ENCODE measurements around the gene TOMM20.

TOMM20 gene

DNA sequence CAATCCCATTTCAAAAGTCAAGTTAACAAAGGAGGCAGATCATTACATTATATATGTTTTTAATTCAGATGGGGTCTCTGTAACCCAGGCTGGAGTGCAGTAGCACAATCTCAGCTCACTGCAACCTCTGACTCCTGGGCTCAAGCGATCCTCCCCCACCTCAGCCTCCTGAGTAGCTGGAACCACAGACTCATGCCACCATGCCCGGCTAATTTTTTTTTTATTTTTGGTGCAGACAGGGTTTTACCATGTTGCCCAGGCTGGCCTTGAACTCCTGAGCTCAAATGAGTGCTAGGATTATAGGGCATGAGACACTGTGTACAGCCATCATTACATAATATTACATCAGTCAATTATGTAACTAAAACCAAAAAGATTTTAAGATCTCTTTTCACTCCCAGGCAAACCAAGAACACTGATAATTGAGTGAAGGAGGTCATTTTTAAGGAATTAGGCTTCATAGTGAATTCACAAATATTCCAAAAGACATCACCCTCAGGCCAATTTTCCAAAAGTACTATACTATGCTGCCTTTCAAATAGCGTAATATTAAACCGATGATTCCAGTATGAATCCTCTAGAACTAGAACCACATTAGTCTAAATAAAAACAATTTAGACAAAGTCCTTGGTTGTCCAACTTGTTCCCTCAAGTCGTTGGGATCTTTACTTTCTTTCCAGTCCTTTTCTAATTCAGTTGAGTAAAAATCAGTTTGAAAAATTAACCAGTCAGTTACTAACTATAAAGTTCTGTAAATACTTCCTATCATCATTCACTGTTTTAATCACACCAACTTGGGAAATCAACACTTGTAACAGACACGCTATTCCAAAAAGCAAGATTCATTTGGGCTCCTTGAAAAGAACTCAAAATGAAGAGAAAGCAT lies 16.1 kb downstream of the TOMM20 start:
- Histone ChIP-seq H3K4me1 (ENCODE audit: insufficient read depth, poor library complexity, severe bottlenecking) (no peaks in the 10 kb centered on the region), H3K9me3 (ENCODE audit: severe bottlenecking) (no peaks in the 10 kb centered on the region), H3K36me3 (ENCODE audit: low read depth) (peaks cover 80% of the 10 kb centered on the region), H3K4me3 (ENCODE audit: severe bottlenecking) (no peak overlapping the region), H3K27me3 (ENCODE audit: insufficient read depth, poor library complexity, severe bottlenecking) (no peaks in the 10 kb centered on the region), H3K27ac (ENCODE audit: poor library complexity, severe bottlenecking) (no peak overlapping the region)
- no peak for ATAC-seq (ENCODE audit: low read depth)
- TF ChIP-seq, protein P1, sequence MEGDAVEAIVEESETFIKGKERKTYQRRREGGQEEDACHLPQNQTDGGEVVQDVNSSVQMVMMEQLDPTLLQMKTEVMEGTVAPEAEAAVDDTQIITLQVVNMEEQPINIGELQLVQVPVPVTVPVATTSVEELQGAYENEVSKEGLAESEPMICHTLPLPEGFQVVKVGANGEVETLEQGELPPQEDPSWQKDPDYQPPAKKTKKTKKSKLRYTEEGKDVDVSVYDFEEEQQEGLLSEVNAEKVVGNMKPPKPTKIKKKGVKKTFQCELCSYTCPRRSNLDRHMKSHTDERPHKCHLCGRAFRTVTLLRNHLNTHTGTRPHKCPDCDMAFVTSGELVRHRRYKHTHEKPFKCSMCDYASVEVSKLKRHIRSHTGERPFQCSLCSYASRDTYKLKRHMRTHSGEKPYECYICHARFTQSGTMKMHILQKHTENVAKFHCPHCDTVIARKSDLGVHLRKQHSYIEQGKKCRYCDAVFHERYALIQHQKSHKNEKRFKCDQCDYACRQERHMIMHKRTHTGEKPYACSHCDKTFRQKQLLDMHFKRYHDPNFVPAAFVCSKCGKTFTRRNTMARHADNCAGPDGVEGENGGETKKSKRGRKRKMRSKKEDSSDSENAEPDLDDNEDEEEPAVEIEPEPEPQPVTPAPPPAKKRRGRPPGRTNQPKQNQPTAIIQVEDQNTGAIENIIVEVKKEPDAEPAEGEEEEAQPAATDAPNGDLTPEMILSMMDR (IDR thresholded peaks at IDR 0.05; ENCODE audit: poor library complexity, severe bottlenecking) = no peak
- no peak for DNase-seq (ENCODE audit: low spot score)

DNA sequence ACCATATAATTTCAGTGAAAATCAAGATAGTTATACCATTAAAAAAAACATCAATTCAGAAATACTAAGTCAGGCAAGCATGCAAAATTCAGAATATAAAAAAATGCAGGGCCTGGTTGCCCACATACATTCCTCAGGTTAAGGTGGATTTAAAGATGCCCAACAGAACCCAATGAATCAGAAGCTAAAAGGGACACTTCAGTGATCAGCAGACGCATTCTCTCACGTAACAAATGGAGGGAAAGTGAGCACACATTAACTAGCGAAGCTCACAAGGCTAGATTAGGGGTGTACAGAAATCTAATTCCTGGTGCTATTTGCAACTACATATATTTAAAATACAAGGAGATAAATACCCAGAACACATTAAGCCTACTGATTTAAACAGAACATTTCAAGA lies 17.5 kb downstream of the TOMM20 start:
- Histone ChIP-seq H3K4me3 (ENCODE audit: severe bottlenecking) (no peak overlapping the region), H3K9me3 (ENCODE audit: severe bottlenecking) (no peaks in the 10 kb centered on the region), H3K27me3 (ENCODE audit: insufficient read depth, poor library complexity, severe bottlenecking) (no peaks in the 10 kb centered on the region), H3K4me1 (ENCODE audit: insufficient read depth, poor library complexity, severe bottlenecking) (no peaks in the 10 kb centered on the region), H3K27ac (ENCODE audit: poor library complexity, severe bottlenecking) (no peak overlapping the region), H3K36me3 (ENCODE audit: low read depth) (peaks cover 71% of the 10 kb centered on the region)
- TF ChIP-seq, protein P1 (IDR thresholded peaks at IDR 0.05; ENCODE audit: poor library complexity, severe bottlenecking) = no peak
- ATAC-seq (ENCODE audit: low read depth) (no peak), DNase-seq (ENCODE audit: low spot score) (no peak)

DNA sequence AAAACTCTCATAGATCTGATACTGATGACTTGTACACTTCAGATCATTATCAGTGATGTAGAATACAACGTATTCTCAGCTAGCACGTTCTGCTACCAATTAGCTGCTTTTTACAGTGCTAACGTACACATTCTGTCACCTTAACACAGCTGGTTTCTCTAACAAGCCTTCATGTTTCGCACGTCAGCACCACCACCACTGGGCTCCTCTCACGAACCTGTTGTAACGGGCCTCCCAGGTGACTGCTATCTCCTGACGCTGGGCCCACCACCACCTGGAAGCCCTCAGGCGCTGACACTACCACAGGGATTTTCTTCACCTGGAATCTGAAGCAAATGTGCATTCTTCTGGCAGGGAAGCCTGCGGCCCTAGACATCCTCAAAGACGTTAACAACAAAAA lies 19.8 kb downstream of the TOMM20 start:
- Histone ChIP-seq H3K4me1 (ENCODE audit: insufficient read depth, poor library complexity, severe bottlenecking) (peaks cover 3% of the 10 kb centered on the region), H3K27me3 (ENCODE audit: insufficient read depth, poor library complexity, severe bottlenecking) (no peaks in the 10 kb centered on the region), H3K36me3 (ENCODE audit: low read depth) (peaks cover 48% of the 10 kb centered on the region), H3K27ac (ENCODE audit: poor library complexity, severe bottlenecking) (no peak overlapping the region), H3K4me3 (ENCODE audit: severe bottlenecking) (no peak overlapping the region), H3K9me3 (ENCODE audit: severe bottlenecking) (no peaks in the 10 kb centered on the region)
- TF ChIP-seq, protein P1 (IDR thresholded peaks at IDR 0.05; ENCODE audit: poor library complexity, severe bottlenecking) = no peak
- no peak for DNase-seq (ENCODE audit: low spot score)
- ATAC-seq (ENCODE audit: low read depth) = no peak

DNA sequence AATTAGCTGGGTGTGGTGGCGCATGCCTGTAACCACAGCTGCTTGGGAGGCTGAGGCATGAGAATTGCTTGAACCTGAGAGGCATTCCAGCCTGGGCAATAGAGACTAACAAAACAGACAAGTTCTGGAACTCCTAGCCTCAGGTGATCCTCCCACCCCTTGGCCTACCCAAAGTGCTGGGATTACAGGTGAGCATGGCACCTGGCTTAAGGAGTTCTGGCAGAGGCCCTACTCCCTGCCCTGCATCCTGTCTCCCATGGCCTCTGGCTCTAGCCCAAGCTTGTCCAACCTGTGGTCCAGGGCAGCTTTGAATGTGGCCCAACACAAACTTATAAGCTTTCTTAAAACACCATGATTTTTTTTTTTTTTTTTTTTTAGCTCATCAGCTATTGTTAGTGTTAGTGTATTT lies 20.4 kb downstream of the TOMM20 start:
- ATAC-seq (ENCODE audit: low read depth) (no peak), DNase-seq (ENCODE audit: low spot score) (no peak)
- H3K4me1 ChIP-seq (ENCODE audit: insufficient read depth, poor library complexity, severe bottlenecking) = peaks cover 3% of the 10 kb centered on the region
- no peaks in the 10 kb centered on the region for H3K27me3 ChIP-seq (ENCODE audit: insufficient read depth, poor library complexity, severe bottlenecking)
- TF ChIP-seq, protein P1 (IDR thresholded peaks at IDR 0.05; ENCODE audit: poor library complexity, severe bottlenecking) = no peak
- H3K4me3 ChIP-seq (ENCODE audit: severe bottlenecking) = no peak overlapping the region
- peaks cover 41% of the 10 kb centered on the region for H3K36me3 ChIP-seq (ENCODE audit: low read depth)
- no peak overlapping the region for H3K27ac ChIP-seq (ENCODE audit: poor library complexity, severe bottlenecking)
- H3K9me3 ChIP-seq (ENCODE audit: severe bottlenecking) = no peaks in the 10 kb centered on the region

Measured in RWPE2 (cell line).